ENCODE measurements around the gene VAV2. TPM values are rescaled to one million over a fixed set of nuclear protein-coding genes. Genes with fewer than 3 reads are reported as not detected.

The VAV2 gene
- total and polyA plus RNA-seq, 5 donors from 2014 or later = 0.24 to 0.67 (median 0.37) TPM; not detected in 1

GRCh38 chr9:133889584-133890301, 102.4 kb downstream of the VAV2 start:
- no peak for DNase-seq
- Mint-ChIP-seq H3K4me1 (peaks cover 0 to 2% (median 0%) of the 10 kb centered on the region in 4 donors), H3K27me3 (no peaks in the 10 kb centered on the region), H3K4me3 (no peak overlapping the region), H3K36me3 (no peaks in the 10 kb centered on the region), H3K27ac (no peak overlapping the region), H3K9me3 (no peaks in the 10 kb centered on the region)
- H3K36me3 ChIP-seq (ENCODE audit: control insufficient read depth, insufficient read depth, low read length) = no peaks in the 10 kb centered on the region
- no peak for ATAC-seq (ENCODE audit: low read depth in 2 of 2)
- H3K27me3 ChIP-seq (ENCODE audit: control insufficient read depth, insufficient read depth, low read length) = no peaks in the 10 kb centered on the region
- H3K27ac ChIP-seq (ENCODE audit: insufficient read depth, low read length, poor library complexity, severe bottlenecking) = no peak overlapping the region
- H3K4me3 ChIP-seq (ENCODE audit: low read depth, low read length) = no peak overlapping the region
- no peaks in the 10 kb centered on the region for H3K4me1 ChIP-seq (ENCODE audit: control insufficient read depth, insufficient read depth, low read length, poor library complexity, severe bottlenecking)
- H3K9me3 ChIP-seq (ENCODE audit: control insufficient read depth in 2 of 2, low read length in 2 of 2) = no peaks in the 10 kb centered on the region

- Mint-ChIP-seq H3K4me1 (peaks cover 0 to 2% (median 0%) of the 10 kb centered on the region in 4 donors), H3K27me3 (no peaks in the 10 kb centered on the region), H3K36me3 (no peaks in the 10 kb centered on the region), H3K9me3 (no peaks in the 10 kb centered on the region), H3K4me3 (no peak overlapping the region), H3K27ac (no peak overlapping the region)
- H3K27ac ChIP-seq (ENCODE audit: insufficient read depth, low read length, poor library complexity, severe bottlenecking) = no peak overlapping the region
- ATAC-seq (ENCODE audit: low read depth in 2 of 2) = no peak
- no peaks in the 10 kb centered on the region for H3K27me3 ChIP-seq (ENCODE audit: control insufficient read depth, insufficient read depth, low read length)
- H3K36me3 ChIP-seq (ENCODE audit: control insufficient read depth, insufficient read depth, low read length) = no peaks in the 10 kb centered on the region
- H3K4me1 ChIP-seq (ENCODE audit: control insufficient read depth, insufficient read depth, low read length, poor library complexity, severe bottlenecking) = no peaks in the 10 kb centered on the region
- DNase-seq = no peak
- no peaks in the 10 kb centered on the region for H3K9me3 ChIP-seq (ENCODE audit: control insufficient read depth in 2 of 2, low read length in 2 of 2)
- no peak overlapping the region for H3K4me3 ChIP-seq (ENCODE audit: low read depth, low read length)
Measured at GRCh38 chr9:133888809-133889491, 103.2 kb downstream of the VAV2 start.

- no peaks in the 10 kb centered on the region for H3K4me1 ChIP-seq (ENCODE audit: control insufficient read depth, insufficient read depth, low read length, poor library complexity, severe bottlenecking)
- no peaks in the 10 kb centered on the region for H3K27me3 Mint-ChIP-seq
- no peaks in the 10 kb centered on the region for H3K9me3 Mint-ChIP-seq
- H3K4me3 Mint-ChIP-seq = no peak overlapping the region
- ATAC-seq (ENCODE audit: low read depth in 2 of 2) (no peak), DNase-seq (no peak)
- peaks cover 0 to 2% (median 0%) of the 10 kb centered on the region in 4 donors for H3K4me1 Mint-ChIP-seq
- no peak overlapping the region for H3K27ac ChIP-seq (ENCODE audit: insufficient read depth, low read length, poor library complexity, severe bottlenecking)
- H3K36me3 ChIP-seq (ENCODE audit: control insufficient read depth, insufficient read depth, low read length) = no peaks in the 10 kb centered on the region
- no peaks in the 10 kb centered on the region for H3K9me3 ChIP-seq (ENCODE audit: control insufficient read depth in 2 of 2, low read length in 2 of 2)
- no peaks in the 10 kb centered on the region for H3K36me3 Mint-ChIP-seq
- H3K27ac Mint-ChIP-seq = no peak overlapping the region
- H3K4me3 ChIP-seq (ENCODE audit: low read depth, low read length) = no peak overlapping the region
- no peaks in the 10 kb centered on the region for H3K27me3 ChIP-seq (ENCODE audit: control insufficient read depth, insufficient read depth, low read length)
Measured at GRCh38 chr9:133888048-133888808, 103.9 kb downstream of the VAV2 start.

GRCh38 chr9:133887540-133888047, 104.5 kb downstream of the VAV2 start:
- H3K36me3 Mint-ChIP-seq = no peaks in the 10 kb centered on the region
- H3K27me3 Mint-ChIP-seq = no peaks in the 10 kb centered on the region
- Histone ChIP-seq H3K27me3 (ENCODE audit: control insufficient read depth, insufficient read depth, low read length) (no peaks in the 10 kb centered on the region), H3K36me3 (ENCODE audit: control insufficient read depth, insufficient read depth, low read length) (no peaks in the 10 kb centered on the region), H3K4me3 (ENCODE audit: low read depth, low read length) (no peak overlapping the region), H3K27ac (ENCODE audit: insufficient read depth, low read length, poor library complexity, severe bottlenecking) (no peak overlapping the region), H3K9me3 (ENCODE audit: control insufficient read depth in 2 of 2, low read length in 2 of 2) (no peaks in the 10 kb centered on the region), H3K4me1 (ENCODE audit: control insufficient read depth, insufficient read depth, low read length, poor library complexity, severe bottlenecking) (no peaks in the 10 kb centered on the region)
- peak overlapping the region in 1 of 3 donors; percentile 82 for H3K27ac Mint-ChIP-seq
- H3K4me1 Mint-ChIP-seq = peaks cover 0 to 2% (median 0%) of the 10 kb centered on the region in 4 donors
- ATAC-seq (ENCODE audit: low read depth in 2 of 2) (no peak), DNase-seq (no peak)
- no peak overlapping the region for H3K4me3 Mint-ChIP-seq
- no peaks in the 10 kb centered on the region for H3K9me3 Mint-ChIP-seq

- H3K4me1 Mint-ChIP-seq = peaks cover 0 to 2% (median 0%) of the 10 kb centered on the region in 4 donors
- no peaks in the 10 kb centered on the region for H3K9me3 Mint-ChIP-seq
- no peaks in the 10 kb centered on the region for H3K36me3 Mint-ChIP-seq
- Histone ChIP-seq H3K9me3 (ENCODE audit: control insufficient read depth in 2 of 2, low read length in 2 of 2) (no peaks in the 10 kb centered on the region), H3K27me3 (ENCODE audit: control insufficient read depth, insufficient read depth, low read length) (no peaks in the 10 kb centered on the region), H3K4me3 (ENCODE audit: low read depth, low read length) (no peak overlapping the region), H3K36me3 (ENCODE audit: control insufficient read depth, insufficient read depth, low read length) (no peaks in the 10 kb centered on the region), H3K4me1 (ENCODE audit: control insufficient read depth, insufficient read depth, low read length, poor library complexity, severe bottlenecking) (no peaks in the 10 kb centered on the region), H3K27ac (ENCODE audit: insufficient read depth, low read length, poor library complexity, severe bottlenecking) (no peak overlapping the region)
- DNase-seq (no peak), ATAC-seq (ENCODE audit: low read depth in 2 of 2) (no peak)
- H3K27ac Mint-ChIP-seq = no peak overlapping the region
- no peak overlapping the region for H3K4me3 Mint-ChIP-seq
- no peaks in the 10 kb centered on the region for H3K27me3 Mint-ChIP-seq
Measured at GRCh38 chr9:133886563-133887501, 105.3 kb downstream of the VAV2 start.

- no peaks in the 10 kb centered on the region for H3K36me3 Mint-ChIP-seq
- H3K27me3 Mint-ChIP-seq = no peaks in the 10 kb centered on the region
- H3K4me3 ChIP-seq (ENCODE audit: low read depth, low read length) = no peak overlapping the region
- ATAC-seq (ENCODE audit: low read depth in 2 of 2) = no peak
- H3K9me3 ChIP-seq (ENCODE audit: control insufficient read depth in 2 of 2, low read length in 2 of 2) = no peaks in the 10 kb centered on the region
- H3K36me3 ChIP-seq (ENCODE audit: control insufficient read depth, insufficient read depth, low read length) = no peaks in the 10 kb centered on the region
- no peaks in the 10 kb centered on the region for H3K9me3 Mint-ChIP-seq
- no peaks in the 10 kb centered on the region for H3K27me3 ChIP-seq (ENCODE audit: control insufficient read depth, insufficient read depth, low read length)
- no peaks in the 10 kb centered on the region for H3K4me1 ChIP-seq (ENCODE audit: control insufficient read depth, insufficient read depth, low read length, poor library complexity, severe bottlenecking)
- H3K27ac ChIP-seq (ENCODE audit: insufficient read depth, low read length, poor library complexity, severe bottlenecking) = no peak overlapping the region
- H3K27ac Mint-ChIP-seq = peak overlapping the region in 1 of 3 donors; percentile 32
- peaks cover 0 to 2% (median 0%) of the 10 kb centered on the region in 4 donors for H3K4me1 Mint-ChIP-seq
- no peak overlapping the region for H3K4me3 Mint-ChIP-seq
- no peak for DNase-seq
Measured at GRCh38 chr9:133884907-133885744, 107.0 kb downstream of the VAV2 start.

Measured in CD4-positive, CD25-positive, alpha-beta regulatory T cell (primary cell).